Sigmoid colon (tissue), 7 donors: ENCODE results near the gene LSM5. TPM values are rescaled to one million over a fixed set of nuclear protein-coding genes. Genes with fewer than 3 reads are reported as not detected.

ENCODE experiments used
- DNase-seq: peaks from one replicate; pipeline ENCODE4 v3.0.0-alpha.2; 2019
- H3K27ac ChIP-seq, 4 donors: fragments of 200-600 bp; sonication (generic); one replicate each; pipeline ENCODE4 v1.5.1; 2016 to 2019; ENCODE audit warnings: mild to moderate bottlenecking in 1 of 4
- H3K27me3 ChIP-seq, 3 donors: fragments of 200-600 bp; sonication (generic); one replicate each; pipeline ENCODE4 v1.5.1; 2019; ENCODE audit warnings: mild to moderate bottlenecking in 1 of 3
- H3K36me3 ChIP-seq, 4 donors: fragments of 200-600 bp; sonication (generic); one replicate each; pipeline ENCODE4 v1.5.1; 2016 to 2019
- H3K4me1 ChIP-seq, 4 donors: fragments of 200-600 bp; sonication (generic); one replicate each; pipeline ENCODE4 v1.5.1; 2017 to 2019
- H3K4me3 ChIP-seq, 4 donors: fragments of 200-600 bp; sonication (generic); one replicate each; pipeline ENCODE4 v1.5.1; 2017 to 2019; ENCODE audit warnings: mild to moderate bottlenecking in 2 of 4, moderate library complexity in 1 of 4
- H3K9me3 ChIP-seq, 4 donors: fragments of 200-600 bp in 3 of 4; sonication (generic) in 3 of 4; one replicate each; pipeline versions ENCODE4 v1.5.1 to v1.6.1; 2013 to 2019
- EP300 ChIP-seq, 4 donors: sonication (generic); formaldehyde crosslinking; IDR thresholded peaks; one replicate each; pipeline ENCODE4 v1.6.1; 2017; ENCODE audit warnings: antibody characterized with exemption in 4 of 4
- POLR2A ChIP-seq, 2 donors: fragments of 450-650 bp; IDR thresholded peaks; one replicate each; pipeline ENCODE4 v1.6.1; 2016; ENCODE audit warnings: antibody characterized with exemption in 2 of 2, mild to moderate bottlenecking in 2 of 2, moderate library complexity in 2 of 2
- POLR2AphosphoS5 ChIP-seq, 4 donors: sonication (generic); formaldehyde crosslinking; IDR thresholded peaks; one replicate each; pipeline ENCODE4 v1.6.1; 2017; ENCODE audit warnings: antibody characterized with exemption in 4 of 4
- WGBS, 2 donors: extraction: QIAGEN DNeasy Blood & Tissue Kit; methylation state at CpG; one replicate each; pipeline ENCODE4 v1.1.7; 2013; 5-methylcytosine and 5-hydroxymethylcytosine counted together
- intact Hi-C: fragments of 100-400 bp; cut with DNase I; formaldehyde crosslinking; loops from one replicate; pipeline ENCODE4 v1.15.1; 2023
- polyA plus RNA-seq, 3 donors: library from polyadenylated mRNA; stranded (reverse); fragments of 200-250 nt; gene quantifications; one replicate each; pipeline ENCODE4 v1.2.3, GENCODE V29; 2013
- total RNA-seq, 4 donors: library from RNA; depleted of rRNA; stranded (reverse); fragments of >200 nt; gene quantifications; one replicate each; pipeline ENCODE4 v1.1.0, GENCODE V29; 2016
- TF ChIP-seq, protein P1 (sequence below), 4 experiments: fragments of 450-650 bp in 3 of 4; fragments of 200-600 bp in 1 of 4; IDR thresholded peaks; one replicate each; pipeline ENCODE4 v1.5.1; 2016 to 2019; ENCODE audit warnings: antibody characterized with exemption in 4 of 4, mild to moderate bottlenecking in 3 of 4, moderate library complexity in 2 of 4
- donor health status: healthy with polysubstance abuse.
- donor health status: Bipolar disorder and iron deficiency.
- donor health status: healthy.

The LSM5 gene
- total and polyA plus RNA-seq, 7 donors, result 17.8 to 107 (median 59.1) TPM

DNA sequence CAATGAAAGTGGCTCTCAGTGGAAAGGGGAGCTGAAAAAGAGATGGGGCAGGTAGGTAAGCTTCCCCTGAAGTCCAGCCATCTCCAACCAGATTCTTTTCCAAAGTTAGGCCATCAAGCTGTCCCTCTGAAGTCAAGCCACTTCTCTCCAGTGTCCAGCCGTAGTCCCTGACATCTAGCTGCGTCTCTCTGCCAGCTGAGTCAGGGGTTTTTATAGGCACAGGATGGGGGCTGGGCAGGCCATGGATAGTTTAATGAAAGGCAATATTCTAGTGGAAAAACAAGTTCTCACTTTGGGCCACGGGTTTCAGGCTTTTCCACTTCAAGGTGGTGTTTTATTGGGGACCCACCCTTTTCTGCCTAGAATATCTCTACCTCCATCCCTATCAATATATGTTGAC lies 41.9 kb upstream of the LSM5 start:
- intact Hi-C loops, result no loop called here
- Histone ChIP-seq H3K27ac (no peak overlapping the region), H3K4me3 (no peak overlapping the region), H3K36me3 (no peaks in the 10 kb centered on the region), H3K27me3 (no peaks in the 10 kb centered on the region), H3K9me3 (no peaks in the 10 kb centered on the region), H3K4me1 (peaks cover 0 to 9% (median 8%) of the 10 kb centered on the region in 4 donors)
- WGBS, 2 donors, result 45 to 80% methylated on average over 3 of the region's 3 CpGs
- TF ChIP-seq POLR2AphosphoS5 (IDR thresholded peaks at IDR 0.05) (no peak), EP300 (IDR thresholded peaks at IDR 0.05) (no peak)
- TF ChIP-seq, protein P1, sequence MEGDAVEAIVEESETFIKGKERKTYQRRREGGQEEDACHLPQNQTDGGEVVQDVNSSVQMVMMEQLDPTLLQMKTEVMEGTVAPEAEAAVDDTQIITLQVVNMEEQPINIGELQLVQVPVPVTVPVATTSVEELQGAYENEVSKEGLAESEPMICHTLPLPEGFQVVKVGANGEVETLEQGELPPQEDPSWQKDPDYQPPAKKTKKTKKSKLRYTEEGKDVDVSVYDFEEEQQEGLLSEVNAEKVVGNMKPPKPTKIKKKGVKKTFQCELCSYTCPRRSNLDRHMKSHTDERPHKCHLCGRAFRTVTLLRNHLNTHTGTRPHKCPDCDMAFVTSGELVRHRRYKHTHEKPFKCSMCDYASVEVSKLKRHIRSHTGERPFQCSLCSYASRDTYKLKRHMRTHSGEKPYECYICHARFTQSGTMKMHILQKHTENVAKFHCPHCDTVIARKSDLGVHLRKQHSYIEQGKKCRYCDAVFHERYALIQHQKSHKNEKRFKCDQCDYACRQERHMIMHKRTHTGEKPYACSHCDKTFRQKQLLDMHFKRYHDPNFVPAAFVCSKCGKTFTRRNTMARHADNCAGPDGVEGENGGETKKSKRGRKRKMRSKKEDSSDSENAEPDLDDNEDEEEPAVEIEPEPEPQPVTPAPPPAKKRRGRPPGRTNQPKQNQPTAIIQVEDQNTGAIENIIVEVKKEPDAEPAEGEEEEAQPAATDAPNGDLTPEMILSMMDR (IDR thresholded peaks at IDR 0.05), result no peak
- DNase-seq, result no peak

DNA sequence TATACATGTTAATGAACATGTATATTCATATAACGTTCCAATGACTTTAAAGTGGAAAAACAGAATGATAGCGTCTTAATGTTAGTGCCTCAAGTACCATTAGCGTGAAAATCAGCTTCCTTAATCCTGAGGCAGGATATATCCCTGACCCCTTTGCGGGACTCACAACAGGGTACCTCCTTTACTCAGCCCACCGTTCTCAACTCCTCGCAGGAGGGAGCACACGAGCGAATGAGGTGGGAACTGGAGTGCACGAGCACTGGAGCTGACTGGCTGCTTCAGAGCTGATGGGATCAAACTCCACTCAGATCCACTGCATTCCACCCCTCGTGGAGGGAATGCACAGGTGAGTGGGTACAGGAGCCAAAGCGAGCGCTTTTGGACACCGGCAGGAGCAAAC lies 41.2 kb upstream of the LSM5 start:
- intact Hi-C loops, result no loop called here
- no peak overlapping the region for H3K27ac ChIP-seq
- H3K9me3 ChIP-seq, result no peaks in the 10 kb centered on the region
- no peak for TF ChIP-seq EP300 (IDR thresholded peaks at IDR 0.05)
- no peak for TF ChIP-seq POLR2A (IDR thresholded peaks at IDR 0.05)
- TF ChIP-seq POLR2AphosphoS5 (IDR thresholded peaks at IDR 0.05), result no peak
- TF ChIP-seq, protein P1 (IDR thresholded peaks at IDR 0.05), result no peak
- no peak for DNase-seq
- WGBS, 2 donors, result 92 to 96% methylated on average over 13 of the region's 13 CpGs
- H3K36me3 ChIP-seq, result no peaks in the 10 kb centered on the region
- peaks cover 0 to 5% (median 2%) of the 10 kb centered on the region in 4 donors for H3K4me1 ChIP-seq
- no peaks in the 10 kb centered on the region for H3K27me3 ChIP-seq
- H3K4me3 ChIP-seq, result no peak overlapping the region

DNA sequence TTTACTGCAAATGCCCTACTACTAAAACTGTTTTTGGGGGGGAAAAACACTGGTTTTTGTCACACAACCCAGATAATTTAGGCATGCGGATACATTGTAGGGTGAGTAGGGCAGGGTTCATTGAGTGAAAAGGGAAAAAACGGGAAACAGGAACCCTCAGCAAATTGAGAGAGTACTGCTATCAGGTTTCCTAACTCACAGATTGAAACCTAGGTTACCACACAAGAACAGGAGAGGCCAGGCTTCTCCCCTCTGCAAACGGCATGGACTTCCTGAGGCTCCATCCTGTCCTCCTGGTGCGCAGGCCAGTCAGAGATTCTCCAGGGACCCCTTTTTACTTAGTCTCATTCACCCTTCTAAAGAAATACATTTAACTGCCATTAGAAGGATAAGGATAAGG lies 35.7 kb upstream of the LSM5 start:
- intact Hi-C loops, result no loop called here
- Histone ChIP-seq H3K27me3 (no peaks in the 10 kb centered on the region), H3K27ac (no peak overlapping the region), H3K4me1 (no peaks in the 10 kb centered on the region), H3K36me3 (no peaks in the 10 kb centered on the region), H3K9me3 (no peaks in the 10 kb centered on the region), H3K4me3 (no peak overlapping the region)
- 91 to 95% methylated on average over 4 of the region's 4 CpGs for WGBS, 2 donors
- no peak for DNase-seq
- TF ChIP-seq EP300 (IDR thresholded peaks at IDR 0.05), result no peak
- TF ChIP-seq, protein P1 (IDR thresholded peaks at IDR 0.05), result no peak
- TF ChIP-seq POLR2A (IDR thresholded peaks at IDR 0.05), result no peak
- no peak for TF ChIP-seq POLR2AphosphoS5 (IDR thresholded peaks at IDR 0.05)

DNA sequence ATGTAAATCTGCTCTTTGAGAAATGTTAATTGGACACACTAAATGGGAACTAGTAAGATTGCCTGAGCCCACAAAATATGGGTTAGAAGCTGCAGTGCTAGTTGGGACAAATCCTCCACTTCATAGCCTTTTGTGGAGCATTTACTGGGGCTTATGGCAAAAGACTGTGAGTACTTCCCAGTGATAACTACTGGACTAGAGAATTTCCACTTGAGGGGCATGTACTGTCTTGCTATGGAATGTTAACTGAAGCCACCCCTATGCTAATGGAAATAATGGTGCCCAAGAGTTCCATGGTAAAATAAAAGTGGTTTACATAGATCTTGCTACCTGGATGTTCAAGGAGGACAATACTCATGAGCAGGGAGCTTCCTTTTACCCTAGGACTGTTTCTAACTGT lies 34.5 kb upstream of the LSM5 start:
- intact Hi-C loops, result no loop called here
- Histone ChIP-seq H3K36me3 (no peaks in the 10 kb centered on the region), H3K4me1 (no peaks in the 10 kb centered on the region), H3K9me3 (peaks cover 0 to 4% (median 0%) of the 10 kb centered on the region in 4 donors), H3K27ac (no peak overlapping the region), H3K27me3 (no peaks in the 10 kb centered on the region), H3K4me3 (no peak overlapping the region)
- DNase-seq, result no peak
- TF ChIP-seq POLR2AphosphoS5 (IDR thresholded peaks at IDR 0.05) (no peak), POLR2A (IDR thresholded peaks at IDR 0.05) (no peak)
- TF ChIP-seq, protein P1 (IDR thresholded peaks at IDR 0.05), result no peak

DNA sequence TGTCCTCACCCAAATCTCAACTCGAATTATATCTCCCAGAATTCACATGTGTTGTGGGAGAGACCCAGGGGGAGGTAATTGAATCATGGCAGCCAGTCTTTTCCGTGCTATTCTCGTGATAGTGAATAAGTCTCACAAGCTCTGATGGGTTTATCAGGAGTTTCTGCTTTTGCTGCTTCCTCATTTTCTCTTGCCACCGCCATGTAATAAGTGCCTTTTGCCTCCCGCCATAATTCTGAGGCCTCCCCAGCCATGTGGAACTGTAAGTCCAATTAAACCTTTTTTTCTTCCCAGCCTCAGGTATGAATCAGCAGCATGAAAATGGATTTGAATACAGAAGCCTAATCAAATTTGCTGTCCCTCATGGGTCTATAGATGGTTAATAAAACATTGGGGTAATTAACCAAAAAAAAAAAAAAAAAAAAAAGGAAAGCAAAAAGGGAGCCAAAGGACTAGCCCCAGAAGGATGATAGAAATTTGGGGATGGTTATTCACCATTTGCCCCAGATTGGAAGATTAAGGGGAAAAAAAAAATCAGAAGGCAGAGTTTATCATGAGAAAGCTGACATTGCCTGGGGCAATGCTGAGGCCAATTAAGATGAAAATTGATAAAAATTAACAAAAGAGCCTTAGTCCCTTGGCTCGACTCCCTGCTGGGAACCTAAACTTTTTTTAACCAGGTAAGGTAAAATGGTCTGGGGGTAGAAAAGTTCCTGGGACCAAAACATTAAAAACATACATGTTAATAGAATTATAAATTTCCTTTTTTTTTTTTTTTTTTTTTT lies 32.8 kb upstream of the LSM5 start:
- WGBS, 2 donors, result 97 to 98% methylated on average over 6 of the region's 6 CpGs
- Histone ChIP-seq H3K27me3 (no peaks in the 10 kb centered on the region), H3K9me3 (peaks cover 0 to 4% (median 0%) of the 10 kb centered on the region in 4 donors), H3K4me3 (no peak overlapping the region), H3K36me3 (no peaks in the 10 kb centered on the region), H3K4me1 (no peaks in the 10 kb centered on the region), H3K27ac (no peak overlapping the region)
- DNase-seq, result no peak
- TF ChIP-seq POLR2A (IDR thresholded peaks at IDR 0.05) (no peak), EP300 (IDR thresholded peaks at IDR 0.05) (no peak), POLR2AphosphoS5 (IDR thresholded peaks at IDR 0.05) (no peak)
- TF ChIP-seq, protein P1 (IDR thresholded peaks at IDR 0.05), result no peak
- intact Hi-C loops, result no loop called here
